MM.1S (cell line): ENCODE data around the gene RNF125.
A peak's percentile ranks its signal among the peaks of the same experiment; 100 is the strongest.

Experiments used
- DNase-seq: peaks from one replicate; pipeline ENCODE4 v3.0.0-alpha.2; 2015
- H2AFZ ChIP-seq: fragments of 300-600 bp; sonication (generic); 2 replicates; pipeline ENCODE4 v1.6.0; 2016; ENCODE audit warnings: antibody characterized with exemption, low read length
- H3F3A ChIP-seq: fragments of 300-600 bp; sonication (generic); 2 replicates; pipeline ENCODE4 v1.6.1; 2016; ENCODE audit warnings: mild to moderate bottlenecking, antibody characterized with exemption, low read length, moderate library complexity, mixed read lengths; ENCODE audit not compliant: insufficient read depth
- H3K27ac ChIP-seq: fragments of 300-600 bp; sonication (generic); 2 replicates; pipeline ENCODE4 v1.5.1; 2016; ENCODE audit warnings: mild to moderate bottlenecking, low read length
- H3K27me3 ChIP-seq: fragments of 300-600 bp; sonication (generic); replicated peaks from 2 replicates; pipeline ENCODE4 v1.6.0; 2016; ENCODE audit warnings: low read length; ENCODE audit not compliant: insufficient read depth
- H3K36me3 ChIP-seq: fragments of 300-600 bp; sonication (generic); replicated peaks from 2 replicates; pipeline ENCODE4 v1.6.1; 2016; ENCODE audit warnings: mild to moderate bottlenecking, low read length, mixed read lengths; ENCODE audit not compliant: insufficient read depth
- H3K4me1 ChIP-seq: fragments of 300-600 bp; sonication (generic); 2 replicates; pipeline ENCODE4 v1.6.1; 2016; ENCODE audit warnings: low read length, mixed read lengths
- H3K4me2 ChIP-seq: fragments of 300-600 bp; sonication (generic); 2 replicates; pipeline ENCODE4 v1.6.0; 2016; ENCODE audit warnings: low read depth, low read length
- H3K4me3 ChIP-seq: fragments of 300-600 bp; sonication (generic); 2 replicates; pipeline ENCODE4 v1.5.1; 2016; ENCODE audit warnings: low read length, mixed read lengths
- H3K79me2 ChIP-seq: fragments of 300-600 bp; sonication (generic); 2 replicates; pipeline ENCODE4 v1.6.1; 2016; ENCODE audit warnings: mixed run types, low read length, mixed read lengths
- H3K9ac ChIP-seq: fragments of 300-600 bp; sonication (generic); 2 replicates; pipeline ENCODE4 v1.6.1; 2016; ENCODE audit warnings: low read length, mixed read lengths
- H3K9me2 ChIP-seq: fragments of 300-600 bp; sonication (generic); replicated peaks from 2 replicates; pipeline ENCODE4 v1.6.1; 2016; ENCODE audit warnings: mild to moderate bottlenecking, low read length, mixed read lengths; ENCODE audit not compliant: insufficient read depth
- H3K9me3 ChIP-seq: fragments of 300-600 bp; sonication (generic); replicated peaks from 2 replicates; pipeline ENCODE4 v1.6.1; 2016; ENCODE audit warnings: mild to moderate bottlenecking, low read length, mixed read lengths; ENCODE audit not compliant: insufficient read depth
- H4K20me1 ChIP-seq: fragments of 300-600 bp; sonication (generic); 2 replicates; pipeline ENCODE4 v1.6.1; 2016; ENCODE audit warnings: mild to moderate bottlenecking, low read length, moderate library complexity, mixed read lengths; ENCODE audit not compliant: insufficient read depth
- CTCF ChIP-seq: fragments of 300-600 bp; sonication (generic); IDR thresholded peaks from 2 replicates; pipeline ENCODE4 v1.5.1; 2016; ENCODE audit warnings: antibody characterized with exemption, low read length, mixed read lengths
- EZH2 ChIP-seq: fragments of 300-600 bp; sonication (generic); optimal IDR thresholded peaks from 2 replicates; pipeline ENCODE3; 2017; ENCODE audit warnings: low read depth, mild to moderate bottlenecking, antibody characterized with exemption, low read length, mixed read lengths
- EZH2phosphoT487 ChIP-seq: fragments of 300-600 bp; sonication (generic); IDR thresholded peaks from 2 replicates; pipeline ENCODE4 v1.6.1; 2018; ENCODE audit warnings: antibody characterized with exemption, low read length

The RNF125 gene

GRCh38 chr18:32018331-32019250, at the start of gene RNF125:
RNF125 (plus strand) TSS chr18:32018825; CDS start chr18:32018864, 39 bp downstream.
- H2AFZ ChIP-seq: peak within 1 kb of the TSS; percentile 96
- no peaks in the 10 kb centered on the region for H3K27me3 ChIP-seq
- peak; percentile 95 for DNase-seq
- no peaks in the 10 kb centered on the region for H3K4me1 ChIP-seq
- H3K9me2 ChIP-seq: no peaks in the 10 kb centered on the region
- no peak for TF ChIP-seq EZH2phosphoT487
- no peak for TF ChIP-seq CTCF
- TF ChIP-seq EZH2: no peak
- peak within 1 kb of the TSS; percentile 87 for H3K4me2 ChIP-seq
- H3F3A ChIP-seq: peaks cover 20% of the 10 kb centered on the region
- H3K9me3 ChIP-seq: no peaks in the 10 kb centered on the region
- H3K9ac ChIP-seq: peak within 1 kb of the TSS; percentile 77
- no peaks in the 10 kb centered on the region for H3K36me3 ChIP-seq
- H3K79me2 ChIP-seq: peaks cover 33% of the 10 kb centered on the region
- peak within 1 kb of the TSS; percentile 91 for H3K27ac ChIP-seq
- H4K20me1 ChIP-seq: no peaks in the 10 kb centered on the region
- peak within 1 kb of the TSS; percentile 80 for H3K4me3 ChIP-seq

- Histone ChIP-seq H3K4me2 (no peak overlapping the region), H3K36me3 (no peaks in the 10 kb centered on the region), H3K9ac (no peak overlapping the region), H3F3A (no peaks in the 10 kb centered on the region), H3K4me1 (no peaks in the 10 kb centered on the region), H3K79me2 (no peaks in the 10 kb centered on the region), H4K20me1 (no peaks in the 10 kb centered on the region), H3K9me2 (no peaks in the 10 kb centered on the region), H2AFZ (no peak overlapping the region), H3K9me3 (no peaks in the 10 kb centered on the region), H3K4me3 (no peak overlapping the region), H3K27me3 (no peaks in the 10 kb centered on the region), H3K27ac (no peak overlapping the region)
- DNase-seq: no peak
- TF ChIP-seq CTCF (no peak), EZH2 (no peak), EZH2phosphoT487 (no peak)
These were observed 48.0 kb upstream of the RNF125 start for GRCh38 chr18:31970617-31971016.

- H2AFZ ChIP-seq: no peak overlapping the region
- no peaks in the 10 kb centered on the region for H3K79me2 ChIP-seq
- no peak overlapping the region for H3K9ac ChIP-seq
- TF ChIP-seq CTCF (no peak), EZH2phosphoT487 (no peak), EZH2 (no peak)
- no peaks in the 10 kb centered on the region for H3K27me3 ChIP-seq
- no peak overlapping the region for H3K4me3 ChIP-seq
- H3K9me3 ChIP-seq: no peaks in the 10 kb centered on the region
- DNase-seq: no peak
- H4K20me1 ChIP-seq: no peaks in the 10 kb centered on the region
- no peak overlapping the region for H3K4me2 ChIP-seq
- no peaks in the 10 kb centered on the region for H3K9me2 ChIP-seq
- H3F3A ChIP-seq: no peaks in the 10 kb centered on the region
- H3K36me3 ChIP-seq: no peaks in the 10 kb centered on the region
- no peak overlapping the region for H3K27ac ChIP-seq
- no peaks in the 10 kb centered on the region for H3K4me1 ChIP-seq
These were observed 44.6 kb upstream of the RNF125 start for GRCh38 chr18:31973929-31974546.
